WTC11 (cell line): ENCODE measurements around the gene TPBG. TPM values are rescaled to one million over a fixed set of nuclear protein-coding genes. Genes with fewer than 3 reads are reported as not detected.

Experiments used
- ATF1 ChIP-seq: sonication (generic); formaldehyde crosslinking; IDR thresholded peaks from 2 replicates; pipeline ENCODE4 v1.8.1; 2023; ENCODE audit warnings: mild to moderate bottlenecking, moderate library complexity, missing genetic modification reagents
- CREB1 ChIP-seq: sonication (generic); formaldehyde crosslinking; IDR thresholded peaks from 2 replicates; pipeline ENCODE4 v1.8.0; 2023; ENCODE audit warnings: mild to moderate bottlenecking, missing genetic modification reagents
- E2F1 ChIP-seq: sonication (generic); formaldehyde crosslinking; IDR thresholded peaks from 2 replicates; pipeline ENCODE4 v1.8.0; 2022; ENCODE audit warnings: mild to moderate bottlenecking, missing genetic modification reagents
- ELF4 ChIP-seq: sonication (generic); formaldehyde crosslinking; IDR thresholded peaks from 2 replicates; pipeline ENCODE4 v1.8.1; 2022; ENCODE audit warnings: low read depth, mild to moderate bottlenecking, moderate library complexity, missing genetic modification reagents
- ESRRA ChIP-seq: sonication (generic); formaldehyde crosslinking; IDR thresholded peaks from 2 replicates; pipeline ENCODE4 v1.8.1; 2022; ENCODE audit warnings: mild to moderate bottlenecking, missing genetic modification reagents, borderline replicate concordance
- ETV6 ChIP-seq: sonication (generic); formaldehyde crosslinking; IDR thresholded peaks from 2 replicates; pipeline ENCODE4 v1.8.1; 2022; ENCODE audit warnings: mild to moderate bottlenecking, missing genetic modification reagents
- FOXP1 ChIP-seq: sonication (generic); formaldehyde crosslinking; IDR thresholded peaks from 2 replicates; pipeline ENCODE4 v1.8.0; 2022; ENCODE audit warnings: missing genetic modification reagents, mild to moderate bottlenecking, moderate library complexity, borderline replicate concordance
- GTF2I ChIP-seq: fragments of 250-450 bp; sonication (Bioruptor Pico); conservative IDR thresholded peaks from 2 replicates; pipeline ENCODE4 v1.4.0; 2021; ENCODE audit warnings: mild to moderate bottlenecking
- HMGA2 ChIP-seq: fragments of 250-450 bp; sonication (Bioruptor Pico); IDR thresholded peaks from 2 replicates; pipeline ENCODE4 v1.4.0; 2021; ENCODE audit warnings: mild to moderate bottlenecking, moderate library complexity
- IRF1 ChIP-seq: sonication (generic); formaldehyde crosslinking; IDR thresholded peaks from 2 replicates; pipeline ENCODE4 v1.8.0; 2023; ENCODE audit warnings: missing genetic modification reagents
- IRF2 ChIP-seq: sonication (generic); formaldehyde crosslinking; IDR thresholded peaks from 2 replicates; pipeline ENCODE4 v1.8.0; 2022; ENCODE audit warnings: low read depth, missing genetic modification reagents, borderline replicate concordance
- JAZF1 ChIP-seq: fragments of 250-450 bp; sonication (Bioruptor Pico); IDR thresholded peaks from 2 replicates; pipeline ENCODE4 v1.9.0; 2021; ENCODE audit warnings: moderate library complexity, mild to moderate bottlenecking, inconsistent platforms
- KAT7 ChIP-seq: sonication (generic); formaldehyde crosslinking; IDR thresholded peaks from 2 replicates; pipeline ENCODE4 v1.8.1; 2023; ENCODE audit warnings: missing genetic modification reagents, mild to moderate bottlenecking, borderline replicate concordance
- MAX ChIP-seq: sonication (generic); formaldehyde crosslinking; IDR thresholded peaks from 2 replicates; pipeline ENCODE4 v1.8.0; 2022; ENCODE audit warnings: mild to moderate bottlenecking, missing genetic modification reagents
- MYBL2 ChIP-seq: sonication (generic); formaldehyde crosslinking; IDR thresholded peaks from 2 replicates; pipeline ENCODE4 v1.8.1; 2023; ENCODE audit warnings: mild to moderate bottlenecking, moderate library complexity, missing genetic modification reagents
- NFYB ChIP-seq: sonication (generic); formaldehyde crosslinking; conservative IDR thresholded peaks from 2 replicates; pipeline ENCODE4 v1.8.0; 2022; ENCODE audit warnings: low read depth, missing genetic modification reagents
- NR1H2 ChIP-seq: sonication (generic); formaldehyde crosslinking; IDR thresholded peaks from 2 replicates; pipeline ENCODE4 v1.9.0; 2021; ENCODE audit warnings: mild to moderate bottlenecking, moderate library complexity, missing genetic modification reagents
- PREB ChIP-seq: sonication (generic); formaldehyde crosslinking; IDR thresholded peaks from 2 replicates; pipeline ENCODE4 v1.8.1; 2022; ENCODE audit warnings: mild to moderate bottlenecking, missing genetic modification reagents, moderate library complexity, borderline replicate concordance
- PRRX2 ChIP-seq: fragments of 250-450 bp; sonication (Bioruptor Pico); IDR thresholded peaks from 2 replicates; pipeline ENCODE4 v1.8.0; 2021; ENCODE audit warnings: mild to moderate bottlenecking
- RELA ChIP-seq: sonication (generic); formaldehyde crosslinking; IDR thresholded peaks from 2 replicates; pipeline ENCODE4 v1.8.1; 2022; ENCODE audit warnings: missing genetic modification reagents, mild to moderate bottlenecking, borderline replicate concordance
- SOX15 ChIP-seq: fragments of 250-450 bp; sonication (Bioruptor Pico); IDR thresholded peaks from 2 replicates; pipeline ENCODE4 v1.9.0; 2021; ENCODE audit warnings: mild to moderate bottlenecking
- SP1 ChIP-seq: sonication (generic); formaldehyde crosslinking; conservative IDR thresholded peaks from 2 replicates; pipeline ENCODE4 v1.8.1; 2022; ENCODE audit warnings: missing genetic modification reagents
- TCF7 ChIP-seq: sonication (generic); formaldehyde crosslinking; IDR thresholded peaks from 2 replicates; pipeline ENCODE4 v1.8.0; 2022; ENCODE audit warnings: mild to moderate bottlenecking, low read depth, missing genetic modification reagents, moderate library complexity
- USF1 ChIP-seq: sonication (generic); formaldehyde crosslinking; IDR thresholded peaks from 2 replicates; pipeline ENCODE4 v1.8.0; 2022; ENCODE audit warnings: mild to moderate bottlenecking, missing genetic modification reagents
- ZBTB21 ChIP-seq: sonication (generic); formaldehyde crosslinking; IDR thresholded peaks from 2 replicates; pipeline ENCODE4 v1.8.1; 2023; ENCODE audit warnings: mild to moderate bottlenecking, missing genetic modification reagents, borderline replicate concordance
- ZNF263 ChIP-seq: sonication (generic); formaldehyde crosslinking; IDR thresholded peaks from 2 replicates; pipeline ENCODE4 v1.8.1; 2022; ENCODE audit warnings: low read depth, mild to moderate bottlenecking, moderate library complexity, missing genetic modification reagents
- ZNF281 ChIP-seq: sonication (generic); formaldehyde crosslinking; IDR thresholded peaks from 2 replicates; pipeline ENCODE4 v1.8.0; 2023; ENCODE audit warnings: mild to moderate bottlenecking, missing genetic modification reagents
- total RNA-seq: library from RNA; stranded (reverse); gene quantifications from 3 replicates; pipeline ENCODE4 v1.2.3, GENCODE V29; 2021
- TF ChIP-seq, protein P1 (sequence below): sonication (generic); formaldehyde crosslinking; IDR thresholded peaks from 2 replicates; pipeline ENCODE4 v1.8.1; 2023; ENCODE audit warnings: mild to moderate bottlenecking, missing genetic modification reagents
- TF ChIP-seq, protein P2 (sequence below): sonication (generic); formaldehyde crosslinking; IDR thresholded peaks from 2 replicates; pipeline ENCODE4 v1.8.1; 2022; ENCODE audit warnings: low read depth, mild to moderate bottlenecking, moderate library complexity, missing genetic modification reagents, borderline replicate concordance

Gene TPBG
- total RNA-seq, 1 experiment from 2014 or later = 35.3 TPM

DNA sequence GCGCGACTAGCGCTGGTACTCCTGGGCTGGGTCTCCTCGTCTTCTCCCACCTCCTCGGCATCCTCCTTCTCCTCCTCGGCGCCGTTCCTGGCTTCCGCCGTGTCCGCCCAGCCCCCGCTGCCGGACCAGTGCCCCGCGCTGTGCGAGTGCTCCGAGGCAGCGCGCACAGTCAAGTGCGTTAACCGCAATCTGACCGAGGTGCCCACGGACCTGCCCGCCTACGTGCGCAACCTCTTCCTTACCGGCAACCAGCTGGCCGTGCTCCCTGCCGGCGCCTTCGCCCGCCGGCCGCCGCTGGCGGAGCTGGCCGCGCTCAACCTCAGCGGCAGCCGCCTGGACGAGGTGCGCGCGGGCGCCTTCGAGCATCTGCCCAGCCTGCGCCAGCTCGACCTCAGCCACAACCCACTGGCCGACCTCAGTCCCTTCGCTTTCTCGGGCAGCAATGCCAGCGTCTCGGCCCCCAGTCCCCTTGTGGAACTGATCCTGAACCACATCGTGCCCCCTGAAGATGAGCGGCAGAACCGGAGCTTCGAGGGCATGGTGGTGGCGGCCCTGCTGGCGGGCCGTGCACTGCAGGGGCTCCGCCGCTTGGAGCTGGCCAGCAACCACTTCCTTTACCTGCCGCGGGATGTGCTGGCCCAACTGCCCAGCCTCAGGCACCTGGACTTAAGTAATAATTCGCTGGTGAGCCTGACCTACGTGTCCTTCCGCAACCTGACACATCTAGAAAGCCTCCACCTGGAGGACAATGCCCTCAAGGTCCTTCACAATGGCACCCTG lies 1.6 kb downstream of the TPBG start (continued):
- TF ChIP-seq ZNF281 (CRISPR knock-in tag) = 0 out of 2 replicates have a peak, but pooled peaks have one; percentile 37
- peak; percentile 88 for TF ChIP-seq FOXP1 (CRISPR knock-in tag)
- TF ChIP-seq NFYB (CRISPR knock-in tag) = no peak
- no peak for TF ChIP-seq USF1
- TF ChIP-seq CREB1 (CRISPR knock-in tag) = 0 out of 2 replicates have a peak, but pooled peaks have one; percentile 21
- peak; percentile 64; the same call in 1 of the 2 replicates for TF ChIP-seq IRF2 (CRISPR knock-in tag)
- no peak for TF ChIP-seq HMGA2 (CRISPR knock-in tag)
- TF ChIP-seq IRF1 (CRISPR knock-in tag) = no peak
- TF ChIP-seq RELA = 0 out of 2 replicates have a peak, but pooled peaks have one; percentile 19
- TF ChIP-seq KAT7 (CRISPR knock-in tag) = peak; percentile 87; the same call in 1 of the 2 replicates
- TF ChIP-seq E2F1 (CRISPR knock-in tag) = no peak
- no peak for TF ChIP-seq NR1H2
- TF ChIP-seq MYBL2 = peak; percentile 66; the same call in 1 of the 2 replicates
- no peak for TF ChIP-seq PREB (CRISPR knock-in tag)
- TF ChIP-seq, protein P1, sequence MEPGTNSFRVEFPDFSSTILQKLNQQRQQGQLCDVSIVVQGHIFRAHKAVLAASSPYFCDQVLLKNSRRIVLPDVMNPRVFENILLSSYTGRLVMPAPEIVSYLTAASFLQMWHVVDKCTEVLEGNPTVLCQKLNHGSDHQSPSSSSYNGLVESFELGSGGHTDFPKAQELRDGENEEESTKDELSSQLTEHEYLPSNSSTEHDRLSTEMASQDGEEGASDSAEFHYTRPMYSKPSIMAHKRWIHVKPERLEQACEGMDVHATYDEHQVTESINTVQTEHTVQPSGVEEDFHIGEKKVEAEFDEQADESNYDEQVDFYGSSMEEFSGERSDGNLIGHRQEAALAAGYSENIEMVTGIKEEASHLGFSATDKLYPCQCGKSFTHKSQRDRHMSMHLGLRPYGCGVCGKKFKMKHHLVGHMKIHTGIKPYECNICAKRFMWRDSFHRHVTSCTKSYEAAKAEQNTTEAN (CRISPR knock-in tag) = peak; percentile 76
- TF ChIP-seq ESRRA (CRISPR knock-in tag) = no peak; the same call in 1 of the 2 replicates
- TF ChIP-seq ZBTB21 = peak; percentile 61; the same call in 1 of the 2 replicates
- TF ChIP-seq ELF4 (CRISPR knock-in tag) = peak; percentile 47; the same call in 1 of the 2 replicates
- peak; percentile 34; the same call in 1 of the 2 replicates for TF ChIP-seq ETV6
- no peak for TF ChIP-seq GTF2I (CRISPR knock-in tag)
- no peak for TF ChIP-seq JAZF1
- no peak for TF ChIP-seq SOX15 (CRISPR knock-in tag)
- TF ChIP-seq PRRX2 (CRISPR knock-in tag) = no peak
- TF ChIP-seq ZNF263 (CRISPR knock-in tag) = 0 out of 2 replicates have a peak, but pooled peaks have one; percentile 37
- peak; percentile 47; the same call in 1 of the 2 replicates for TF ChIP-seq MAX (CRISPR knock-in tag)
- TF ChIP-seq ATF1 (CRISPR knock-in tag) = no peak
- TF ChIP-seq, protein P2, sequence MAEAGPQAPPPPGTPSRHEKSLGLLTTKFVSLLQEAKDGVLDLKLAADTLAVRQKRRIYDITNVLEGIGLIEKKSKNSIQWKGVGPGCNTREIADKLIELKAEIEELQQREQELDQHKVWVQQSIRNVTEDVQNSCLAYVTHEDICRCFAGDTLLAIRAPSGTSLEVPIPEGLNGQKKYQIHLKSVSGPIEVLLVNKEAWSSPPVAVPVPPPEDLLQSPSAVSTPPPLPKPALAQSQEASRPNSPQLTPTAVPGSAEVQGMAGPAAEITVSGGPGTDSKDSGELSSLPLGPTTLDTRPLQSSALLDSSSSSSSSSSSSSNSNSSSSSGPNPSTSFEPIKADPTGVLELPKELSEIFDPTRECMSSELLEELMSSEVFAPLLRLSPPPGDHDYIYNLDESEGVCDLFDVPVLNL (CRISPR knock-in tag) = peak; percentile 56; the same call in 1 of the 2 replicates
- TF ChIP-seq SP1 (CRISPR knock-in tag) = 0 out of 2 replicates have a peak, but pooled peaks have one; percentile 29
- no peak for TF ChIP-seq TCF7 (CRISPR knock-in tag)
